Neuron (in vitro differentiated cells): ENCODE data around the gene LAMB1.
A peak's percentile ranks its signal among the peaks of the same experiment; 100 is the strongest.
"Not testable (repeated sequence)": the region's sequence is repeated elsewhere in the genome, so short reads cannot be mapped to it uniquely, and the experiment has no call there.

Experiments
- H2AFZ ChIP-seq: one replicate; pipeline ENCODE4 v1.6.1; 2013; ENCODE audit warnings: low read depth, mild to moderate bottlenecking, inconsistent platforms, low read length, moderate library complexity
- H3K27me3 ChIP-seq: one replicate; pipeline ENCODE4 v1.6.1; 2013; ENCODE audit warnings: low read length; ENCODE audit not compliant: insufficient read depth
- H3K36me3 ChIP-seq: one replicate; pipeline ENCODE4 v1.6.1; 2013; ENCODE audit warnings: low read length; ENCODE audit not compliant: insufficient read depth
- H3K4me1 ChIP-seq: one replicate; pipeline ENCODE4 v1.6.1; 2013; ENCODE audit warnings: low read length; ENCODE audit not compliant: insufficient read depth
- H3K4me3 ChIP-seq: 2 replicates; pipeline ENCODE4 v1.5.1; 2013; ENCODE audit warnings: mild to moderate bottlenecking, low read length, moderate library complexity
- H3K9me3 ChIP-seq: one replicate; pipeline ENCODE4 v1.6.1; 2013; ENCODE audit warnings: low read length

The LAMB1 gene

GRCh38 chr7:107892367-107892741 lies 110.6 kb downstream of the LAMB1 start:
- H3K4me3 ChIP-seq, result peak overlapping the region; percentile 79
- H3K4me1 ChIP-seq, result peaks cover 12% of the 10 kb centered on the region
- H2AFZ ChIP-seq, H3K9me3 ChIP-seq, H3K27me3 ChIP-seq: not testable (repeated sequence)
- peaks cover 33% of the 10 kb centered on the region for H3K36me3 ChIP-seq

GRCh38 chr7:107891636-107892366 lies 111.2 kb downstream of the LAMB1 start:
- Histone ChIP-seq H3K36me3 (peaks cover 28% of the 10 kb centered on the region), H3K4me3 (peak overlapping the region; percentile 79), H3K9me3 (no peaks in the 10 kb centered on the region), H3K4me1 (peaks cover 12% of the 10 kb centered on the region), H2AFZ (no peak overlapping the region), H3K27me3 (no peaks in the 10 kb centered on the region)

DNA sequence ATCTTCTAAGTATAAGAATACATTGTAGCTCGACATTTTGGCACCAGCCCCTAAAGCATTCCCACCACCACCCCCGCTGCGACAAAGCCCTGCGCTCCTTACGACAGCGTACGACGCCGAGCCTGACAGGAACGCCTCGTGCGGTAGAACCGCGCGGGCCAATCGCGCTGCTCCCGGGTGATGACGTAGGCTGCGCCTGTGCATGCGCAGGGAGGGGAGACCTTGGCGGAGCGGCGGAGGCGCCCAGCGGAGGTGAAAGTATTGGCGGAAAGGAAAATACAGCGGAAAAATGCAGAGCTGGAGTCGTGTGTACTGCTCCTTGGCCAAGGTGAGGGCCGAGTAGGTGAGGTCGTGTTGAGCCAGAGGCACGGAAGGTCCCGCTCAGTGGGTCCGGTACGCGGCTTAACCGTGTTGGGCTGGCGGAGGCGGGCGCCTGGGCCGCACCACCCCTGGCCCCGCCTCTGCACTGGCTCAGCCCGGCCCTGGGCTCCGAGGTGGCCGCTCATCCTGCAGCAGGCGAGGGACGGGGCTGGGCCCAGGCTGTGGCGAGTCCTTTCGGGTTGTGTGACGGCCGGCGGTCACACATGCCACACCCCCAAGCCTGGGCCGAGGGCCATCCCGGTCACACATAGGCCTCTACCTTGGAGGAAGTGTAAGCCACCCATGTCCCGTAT lies 111.9 kb downstream of the LAMB1 start, which contains the start of gene DLD:
Gene DLD (plus strand): TSS at position 222 of the 674 bp plus-strand sequence. CDS start 68 bp downstream, at position 290.
- Histone ChIP-seq H3K27me3 (no peaks in the 10 kb centered on the region), H3K4me3 (peak within 1 kb of the TSS; percentile 79), H2AFZ (peak within 1 kb of the TSS; percentile 92), H3K4me1 (peaks cover 12% of the 10 kb centered on the region), H3K9me3 (no peaks in the 10 kb centered on the region), H3K36me3 (peaks cover 26% of the 10 kb centered on the region)

GRCh38 chr7:107890493-107890961 lies 112.4 kb downstream of the LAMB1 start:
- Histone ChIP-seq H3K9me3 (no peaks in the 10 kb centered on the region), H3K4me1 (peaks cover 12% of the 10 kb centered on the region), H3K4me3 (peak overlapping the region; percentile 79), H2AFZ (peak overlapping the region; percentile 92), H3K36me3 (peaks cover 21% of the 10 kb centered on the region), H3K27me3 (peaks cover 3% of the 10 kb centered on the region)

DNA sequence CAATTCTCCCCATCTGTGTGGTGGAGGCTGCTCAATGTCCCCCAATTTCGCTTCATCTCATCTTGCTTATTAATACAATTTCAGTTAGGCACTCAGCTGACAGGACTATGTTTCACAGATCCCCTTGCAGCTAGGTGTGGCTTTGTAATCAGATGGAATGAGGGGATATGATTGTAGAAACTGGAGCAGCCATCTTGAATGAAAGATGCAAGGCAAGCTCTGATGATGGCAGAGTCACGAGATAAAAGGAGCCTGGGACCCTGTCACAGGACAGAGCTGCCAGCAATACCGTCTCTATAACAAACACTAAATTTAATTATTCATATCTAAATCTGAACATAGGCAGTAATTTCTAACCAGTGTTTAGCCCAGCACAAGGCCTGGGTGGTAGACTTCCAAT lies 113.0 kb downstream of the LAMB1 start:
- no peaks in the 10 kb centered on the region for H3K9me3 ChIP-seq
- peaks cover 3% of the 10 kb centered on the region for H3K27me3 ChIP-seq
- peaks cover 15% of the 10 kb centered on the region for H3K36me3 ChIP-seq
- H2AFZ ChIP-seq, result peak overlapping the region; percentile 92
- H3K4me3 ChIP-seq, result peak overlapping the region; percentile 79
- peaks cover 12% of the 10 kb centered on the region for H3K4me1 ChIP-seq

- H3K4me3 ChIP-seq, H3K36me3 ChIP-seq: not testable (repeated sequence)
These were observed 115.1 kb downstream of the LAMB1 start for GRCh38 chr7:107887827-107888226.

GRCh38 chr7:107884066-107884818 lies 118.7 kb downstream of the LAMB1 start:
- peaks cover 3% of the 10 kb centered on the region for H3K27me3 ChIP-seq
- H2AFZ ChIP-seq, result no peak overlapping the region
- no peaks in the 10 kb centered on the region for H3K36me3 ChIP-seq
- no peak overlapping the region for H3K4me3 ChIP-seq
- H3K9me3 ChIP-seq, result no peaks in the 10 kb centered on the region
- H3K4me1 ChIP-seq, result no peaks in the 10 kb centered on the region

More at GRCh38 chr7:107887827-107888226, 115.1 kb downstream of the LAMB1 start:
- not testable (repeated sequence) for H3K27me3 ChIP-seq, H3K9me3 ChIP-seq, H2AFZ ChIP-seq, H3K4me1 ChIP-seq

DNA sequence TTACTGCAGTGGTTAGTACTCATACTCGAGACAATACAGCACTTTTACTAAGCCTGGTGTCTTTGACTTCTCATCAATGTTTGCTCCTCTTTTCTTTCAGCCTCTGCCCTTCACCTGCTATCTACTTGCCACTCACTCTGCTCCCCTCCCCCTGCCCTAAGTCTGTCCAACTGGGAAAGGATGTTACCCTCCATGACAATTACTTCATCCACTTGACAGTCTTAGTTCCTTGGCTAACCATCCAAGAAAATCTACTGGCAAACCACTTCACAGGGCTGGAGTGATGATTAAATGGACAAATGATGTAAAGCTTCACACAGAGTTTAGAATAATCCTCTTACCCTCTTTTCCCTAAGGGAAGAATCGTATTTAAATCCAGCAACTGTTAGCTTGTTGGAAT lies 120.2 kb downstream of the LAMB1 start:
- Histone ChIP-seq H3K9me3 (no peaks in the 10 kb centered on the region), H3K36me3 (no peaks in the 10 kb centered on the region), H3K27me3 (peaks cover 3% of the 10 kb centered on the region), H3K4me1 (peaks cover 4% of the 10 kb centered on the region), H2AFZ (no peak overlapping the region), H3K4me3 (no peak overlapping the region)

- Histone ChIP-seq H3K4me1 (peaks cover 4% of the 10 kb centered on the region), H3K27me3 (no peaks in the 10 kb centered on the region), H3K4me3 (no peak overlapping the region), H2AFZ (no peak overlapping the region), H3K36me3 (no peaks in the 10 kb centered on the region), H3K9me3 (no peaks in the 10 kb centered on the region)
These were observed 123.4 kb downstream of the LAMB1 start for GRCh38 chr7:107879400-107880035.

DNA sequence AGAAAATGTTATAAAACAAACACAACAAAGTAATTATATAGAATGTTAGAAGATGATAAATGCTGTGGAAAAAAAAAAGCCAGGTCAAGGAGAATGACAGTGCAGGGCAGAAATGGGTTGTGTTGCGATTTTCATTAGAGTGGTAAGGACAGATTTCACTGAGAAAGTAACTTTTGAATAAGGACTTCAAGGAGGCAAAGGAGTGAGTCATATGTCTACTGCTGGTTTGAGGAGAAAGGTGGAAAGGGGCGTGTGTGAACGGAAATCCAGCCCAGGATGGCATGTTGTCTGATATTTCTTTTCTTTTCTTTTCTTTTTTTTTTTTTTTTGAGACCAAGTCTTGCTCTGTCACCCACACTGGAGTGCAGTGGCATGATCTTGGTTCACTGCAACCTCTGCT lies 124.3 kb downstream of the LAMB1 start:
- H3K4me3 ChIP-seq, result no peak overlapping the region
- no peaks in the 10 kb centered on the region for H3K9me3 ChIP-seq
- no peaks in the 10 kb centered on the region for H3K36me3 ChIP-seq
- H2AFZ ChIP-seq, result no peak overlapping the region
- H3K27me3 ChIP-seq, result no peaks in the 10 kb centered on the region
- peaks cover 4% of the 10 kb centered on the region for H3K4me1 ChIP-seq

- no peaks in the 10 kb centered on the region for H3K36me3 ChIP-seq
- H2AFZ ChIP-seq, result no peak overlapping the region
- no peaks in the 10 kb centered on the region for H3K9me3 ChIP-seq
- H3K27me3 ChIP-seq, result no peaks in the 10 kb centered on the region
- peaks cover 4% of the 10 kb centered on the region for H3K4me1 ChIP-seq
- no peak overlapping the region for H3K4me3 ChIP-seq
These were observed 125.1 kb downstream of the LAMB1 start for GRCh38 chr7:107877731-107878382.

DNA sequence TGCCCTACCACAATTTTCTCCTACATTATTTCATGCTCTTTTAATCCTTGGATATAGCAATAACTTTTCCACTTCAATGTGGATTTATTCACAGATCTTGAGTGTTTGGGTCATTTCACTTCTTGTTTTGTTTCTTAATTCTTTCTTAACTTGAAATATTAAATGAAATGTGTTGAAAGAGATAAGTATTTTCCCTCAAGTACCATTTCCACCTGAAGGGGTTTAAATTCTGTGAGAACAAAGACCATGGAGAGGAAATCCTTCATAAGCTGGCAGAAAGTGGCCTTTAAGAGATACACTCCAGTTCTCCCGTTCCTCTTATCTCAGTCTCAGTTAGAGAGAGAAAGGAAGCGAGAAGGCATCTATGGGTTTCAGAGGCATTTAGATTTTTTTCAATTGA lies 126.0 kb downstream of the LAMB1 start:
- no peaks in the 10 kb centered on the region for H3K36me3 ChIP-seq
- no peaks in the 10 kb centered on the region for H3K27me3 ChIP-seq
- no peak overlapping the region for H3K4me3 ChIP-seq
- H3K4me1 ChIP-seq, result peaks cover 4% of the 10 kb centered on the region
- no peak overlapping the region for H2AFZ ChIP-seq
- no peaks in the 10 kb centered on the region for H3K9me3 ChIP-seq
